DOHH2 (cell line): Measurements from ENCODE around the gene NAA25.

Experiments
- H3F3A ChIP-seq: fragments of 200-600 bp; sonication (generic), shearing (Covaris generic); 2 replicates; pipeline ENCODE4 v1.6.0; 2016; ENCODE audit warnings: antibody characterized with exemption, mild to moderate bottlenecking; ENCODE audit not compliant: control insufficient read depth, insufficient read depth
- H3K27ac ChIP-seq: fragments of 200-600 bp; sonication (generic); 2 replicates; pipeline ENCODE4 v1.5.1; 2014; ENCODE audit warnings: low read depth, mild to moderate bottlenecking, low read length, moderate library complexity
- H3K27me3 ChIP-seq: fragments of 200-600 bp; sonication (generic); 2 replicates; pipeline ENCODE4 v1.6.1; 2014; ENCODE audit warnings: mild to moderate bottlenecking, low read length, mixed read lengths; ENCODE audit not compliant: control insufficient read depth
- H3K36me3 ChIP-seq: fragments of 200-600 bp; sonication (generic); 2 replicates; pipeline ENCODE4 v1.6.1; 2014; ENCODE audit warnings: mild to moderate bottlenecking, low read length, moderate library complexity, mixed read lengths; ENCODE audit not compliant: control insufficient read depth
- H3K4me1 ChIP-seq: fragments of 200-600 bp; sonication (generic); 2 replicates; pipeline ENCODE4 v1.6.1; 2014; ENCODE audit warnings: mild to moderate bottlenecking, low read length, mixed read lengths; ENCODE audit not compliant: control insufficient read depth
- H3K4me2 ChIP-seq: fragments of 200-600 bp; sonication (generic); 2 replicates; pipeline ENCODE4 v1.6.0; 2014; ENCODE audit warnings: mild to moderate bottlenecking, low read length, moderate library complexity
- H3K4me3 ChIP-seq: fragments of 200-600 bp; sonication (generic); 2 replicates; pipeline ENCODE4 v1.5.1; 2014; ENCODE audit warnings: mild to moderate bottlenecking, low read length, mixed read lengths
- H3K79me2 ChIP-seq: fragments of 200-600 bp; sonication (generic); 2 replicates; pipeline ENCODE4 v1.6.1; 2014; ENCODE audit warnings: mild to moderate bottlenecking, low read length, mixed read lengths; ENCODE audit not compliant: control insufficient read depth
- H3K9me2 ChIP-seq: fragments of 200-600 bp; sonication (generic); replicated peaks from 2 replicates; pipeline ENCODE4 v1.6.1; 2014; ENCODE audit warnings: mild to moderate bottlenecking, low read length, mixed read lengths; ENCODE audit not compliant: control insufficient read depth
- H3K9me3 ChIP-seq: fragments of 200-600 bp; sonication (generic); 2 replicates; pipeline ENCODE4 v1.6.1; 2014; ENCODE audit warnings: antibody characterized with exemption, low read length, mixed read lengths; ENCODE audit not compliant: control insufficient read depth, insufficient read depth
- H4K20me1 ChIP-seq: fragments of 200-600 bp; sonication (generic); 2 replicates; pipeline ENCODE4 v1.6.0; 2014; ENCODE audit warnings: low read depth, mild to moderate bottlenecking, antibody characterized with exemption, low read length, moderate library complexity; ENCODE audit not compliant: control insufficient read depth, insufficient read depth
- EZH2phosphoT487 ChIP-seq: fragments of 200-600 bp; sonication (generic); IDR thresholded peaks from 2 replicates; pipeline ENCODE4 v1.6.1; 2017; ENCODE audit warnings: borderline replicate concordance, mild to moderate bottlenecking, antibody characterized with exemption, low read length, moderate library complexity, mixed read lengths
- TF ChIP-seq, protein P1 (sequence below): fragments of 200-600 bp; sonication (generic); IDR thresholded peaks from one replicate; pipeline ENCODE4 v1.5.1; 2014; ENCODE audit warnings: antibody characterized with exemption, mild to moderate bottlenecking, low read depth, low read length; ENCODE audit not compliant: poor library complexity, severe bottlenecking

The NAA25 gene

DNA sequence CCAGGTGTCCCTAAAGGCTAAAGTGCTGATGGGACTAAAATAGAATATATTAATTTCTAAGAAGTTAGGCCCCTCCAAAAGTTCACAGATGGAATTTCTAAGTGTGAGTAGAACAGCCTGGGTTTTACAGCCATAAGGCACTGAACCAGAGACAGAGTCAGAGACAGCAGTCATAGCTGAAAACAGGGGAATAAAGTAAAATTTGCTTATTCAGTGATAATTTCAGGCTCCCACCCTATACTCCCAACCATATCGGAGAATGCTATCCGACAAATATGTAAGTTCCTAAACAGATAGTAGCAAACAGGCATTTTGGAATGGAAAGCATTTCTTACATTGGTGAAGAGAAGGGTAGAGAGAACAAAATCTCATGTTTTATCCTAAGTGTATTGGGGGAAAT lies 45.3 kb downstream of the NAA25 start:
- Histone ChIP-seq H3K27me3 (no peaks in the 10 kb centered on the region), H3K36me3 (peaks cover 77% of the 10 kb centered on the region), H3K9me3 (no peaks in the 10 kb centered on the region), H3K79me2 (no peaks in the 10 kb centered on the region), H3K4me2 (no peak overlapping the region), H4K20me1 (no peaks in the 10 kb centered on the region), H3K4me1 (no peaks in the 10 kb centered on the region), H3K9me2 (no peaks in the 10 kb centered on the region), H3F3A (peaks cover 5% of the 10 kb centered on the region; the same call in 1 of the 2 replicates), H3K27ac (no peak overlapping the region), H3K4me3 (no peak overlapping the region)
- no peak for TF ChIP-seq EZH2phosphoT487
- TF ChIP-seq, protein P1, sequence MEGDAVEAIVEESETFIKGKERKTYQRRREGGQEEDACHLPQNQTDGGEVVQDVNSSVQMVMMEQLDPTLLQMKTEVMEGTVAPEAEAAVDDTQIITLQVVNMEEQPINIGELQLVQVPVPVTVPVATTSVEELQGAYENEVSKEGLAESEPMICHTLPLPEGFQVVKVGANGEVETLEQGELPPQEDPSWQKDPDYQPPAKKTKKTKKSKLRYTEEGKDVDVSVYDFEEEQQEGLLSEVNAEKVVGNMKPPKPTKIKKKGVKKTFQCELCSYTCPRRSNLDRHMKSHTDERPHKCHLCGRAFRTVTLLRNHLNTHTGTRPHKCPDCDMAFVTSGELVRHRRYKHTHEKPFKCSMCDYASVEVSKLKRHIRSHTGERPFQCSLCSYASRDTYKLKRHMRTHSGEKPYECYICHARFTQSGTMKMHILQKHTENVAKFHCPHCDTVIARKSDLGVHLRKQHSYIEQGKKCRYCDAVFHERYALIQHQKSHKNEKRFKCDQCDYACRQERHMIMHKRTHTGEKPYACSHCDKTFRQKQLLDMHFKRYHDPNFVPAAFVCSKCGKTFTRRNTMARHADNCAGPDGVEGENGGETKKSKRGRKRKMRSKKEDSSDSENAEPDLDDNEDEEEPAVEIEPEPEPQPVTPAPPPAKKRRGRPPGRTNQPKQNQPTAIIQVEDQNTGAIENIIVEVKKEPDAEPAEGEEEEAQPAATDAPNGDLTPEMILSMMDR: no peak

GRCh38 chr12:112061137-112061536 lies 47.4 kb downstream of the NAA25 start:
- no peaks in the 10 kb centered on the region for H4K20me1 ChIP-seq
- peaks cover 5% of the 10 kb centered on the region; the same call in 1 of the 2 replicates for H3F3A ChIP-seq
- no peaks in the 10 kb centered on the region for H3K9me2 ChIP-seq
- TF ChIP-seq, protein P1: no peak
- TF ChIP-seq EZH2phosphoT487: no peak
- H3K79me2 ChIP-seq: no peaks in the 10 kb centered on the region
- H3K36me3 ChIP-seq: peaks cover 71% of the 10 kb centered on the region
- H3K4me2 ChIP-seq: no peak overlapping the region
- H3K27me3 ChIP-seq: no peaks in the 10 kb centered on the region
- H3K27ac ChIP-seq: no peak overlapping the region
- no peak overlapping the region for H3K4me3 ChIP-seq
- H3K9me3 ChIP-seq: no peaks in the 10 kb centered on the region
- no peaks in the 10 kb centered on the region for H3K4me1 ChIP-seq

DNA sequence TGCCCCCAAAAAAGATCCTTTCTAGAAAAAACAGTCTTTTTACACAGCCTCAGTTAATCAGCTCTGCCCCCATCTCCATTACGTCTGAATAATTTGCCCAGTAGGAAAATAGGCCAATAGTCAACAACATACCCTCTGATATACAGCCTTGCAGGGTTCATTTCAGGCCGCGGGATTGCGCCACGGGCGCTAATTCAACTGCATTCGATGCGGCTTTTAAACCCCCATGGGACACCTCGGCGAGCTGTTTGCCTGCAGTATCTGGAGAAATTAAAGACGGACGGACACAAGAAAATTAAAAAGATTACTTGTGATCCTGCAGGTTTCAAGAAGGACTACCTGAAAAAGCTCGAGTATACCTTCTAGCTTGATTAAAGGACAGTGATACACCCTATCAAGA lies 59.2 kb downstream of the NAA25 start:
- peaks cover 6% of the 10 kb centered on the region; the same call in 1 of the 2 replicates for H3K79me2 ChIP-seq

More for the DNA sequence above, 59.2 kb downstream of the NAA25 start:
- no peaks in the 10 kb centered on the region; the same call in 1 of the 2 replicates for H4K20me1 ChIP-seq
- peaks cover 94% of the 10 kb centered on the region for H3K36me3 ChIP-seq
- no peak overlapping the region for H3K27ac ChIP-seq
- H3K4me2 ChIP-seq: no peak overlapping the region
- no peaks in the 10 kb centered on the region for H3K27me3 ChIP-seq
- H3K9me2 ChIP-seq: no peaks in the 10 kb centered on the region
- no peaks in the 10 kb centered on the region for H3K9me3 ChIP-seq
- H3K4me1 ChIP-seq: peaks cover 7% of the 10 kb centered on the region
- no peak overlapping the region for H3K4me3 ChIP-seq
- TF ChIP-seq, protein P1: no peak
- no peak for TF ChIP-seq EZH2phosphoT487
- peaks cover 5% of the 10 kb centered on the region; the same call in 1 of the 2 replicates for H3F3A ChIP-seq
